Tibial nerve (tissue), 4 donors: Measurements from ENCODE around the gene IFI27L2.

Source experiments
- CTCF ChIP-seq, 5 experiments: fragments of 200-600 bp in 3 of 5; fragments of 450-650 bp in 2 of 5; sonication (generic) in 3 of 5; IDR thresholded peaks; one replicate each; pipeline ENCODE4 v1.5.1; 2016 to 2019; ENCODE audit warnings: antibody characterized with exemption in 5 of 5, mild to moderate bottlenecking in 3 of 5, moderate library complexity in 2 of 5
- EP300 ChIP-seq, 2 donors: sonication (generic); formaldehyde crosslinking; IDR thresholded peaks; one replicate each; pipeline ENCODE4 v1.6.1; 2017; ENCODE audit warnings: antibody characterized with exemption in 2 of 2, mild to moderate bottlenecking in 1 of 2
- POLR2A ChIP-seq, 2 donors: fragments of 450-650 bp; IDR thresholded peaks; one replicate each; pipeline ENCODE4 v1.6.1; 2017; ENCODE audit warnings: antibody characterized with exemption in 2 of 2, mild to moderate bottlenecking in 2 of 2, moderate library complexity in 2 of 2

- TF ChIP-seq CTCF (IDR thresholded peaks at IDR 0.05) (no peak), EP300 (IDR thresholded peaks at IDR 0.05) (no peak), POLR2A (IDR thresholded peaks at IDR 0.05) (no peak)
Measured at GRCh38 chr14:94143711-94144110, 14.3 kb upstream of the IFI27L2 start.
